ENCODE measurements around the gene HPDL. TPM values are rescaled to one million over a fixed set of nuclear protein-coding genes. Genes with fewer than 3 reads are reported as not detected.
A peak's percentile ranks its signal among the peaks of the same experiment; 100 is the strongest.

HPDL gene
- total RNA-seq, 6 experiments from 2014 or later = 0.36 to 0.80 (median 0.58) TPM

DNA sequence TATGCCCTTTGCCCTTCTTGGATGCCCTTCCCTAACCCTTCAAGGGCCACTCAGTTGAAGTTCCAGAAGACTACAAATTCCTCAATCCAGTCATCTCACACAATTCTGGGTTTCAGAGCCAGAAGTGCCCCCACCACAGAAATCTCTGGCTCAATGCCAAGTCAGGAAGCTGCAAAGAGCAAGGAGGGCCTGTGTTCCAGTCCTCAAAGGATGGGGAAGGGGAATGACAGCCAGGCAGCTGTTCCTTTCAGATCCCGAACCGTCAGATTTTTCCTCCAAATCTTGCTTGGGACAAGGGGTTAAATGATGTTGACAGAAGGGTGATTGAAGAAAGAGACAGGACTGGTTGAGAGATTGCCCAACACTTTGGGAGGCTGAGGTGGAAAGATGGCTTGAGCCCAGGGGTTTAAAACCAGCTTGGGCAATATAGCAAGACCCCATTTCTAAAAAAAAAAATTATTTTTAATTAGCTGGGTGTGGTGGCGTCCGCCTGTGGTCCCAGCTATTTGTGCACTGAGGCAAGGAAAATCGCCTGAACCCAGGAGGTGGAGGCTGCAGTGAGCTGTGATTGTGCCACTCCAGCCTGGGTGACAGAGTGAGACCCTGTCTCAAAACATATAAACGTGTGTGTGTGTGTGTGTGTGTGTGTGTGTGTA, 716 bp upstream of the HPDL start:
- 0 out of 2 replicates have a peak, but pooled peaks cover 2% of the 10 kb centered on the region for H3K27me3 Mint-ChIP-seq (ENCODE audit: insufficient read depth)
- no peaks in the 10 kb centered on the region for H3K36me3 Mint-ChIP-seq (ENCODE audit: low read depth)
- TF ChIP-seq, protein P1, sequence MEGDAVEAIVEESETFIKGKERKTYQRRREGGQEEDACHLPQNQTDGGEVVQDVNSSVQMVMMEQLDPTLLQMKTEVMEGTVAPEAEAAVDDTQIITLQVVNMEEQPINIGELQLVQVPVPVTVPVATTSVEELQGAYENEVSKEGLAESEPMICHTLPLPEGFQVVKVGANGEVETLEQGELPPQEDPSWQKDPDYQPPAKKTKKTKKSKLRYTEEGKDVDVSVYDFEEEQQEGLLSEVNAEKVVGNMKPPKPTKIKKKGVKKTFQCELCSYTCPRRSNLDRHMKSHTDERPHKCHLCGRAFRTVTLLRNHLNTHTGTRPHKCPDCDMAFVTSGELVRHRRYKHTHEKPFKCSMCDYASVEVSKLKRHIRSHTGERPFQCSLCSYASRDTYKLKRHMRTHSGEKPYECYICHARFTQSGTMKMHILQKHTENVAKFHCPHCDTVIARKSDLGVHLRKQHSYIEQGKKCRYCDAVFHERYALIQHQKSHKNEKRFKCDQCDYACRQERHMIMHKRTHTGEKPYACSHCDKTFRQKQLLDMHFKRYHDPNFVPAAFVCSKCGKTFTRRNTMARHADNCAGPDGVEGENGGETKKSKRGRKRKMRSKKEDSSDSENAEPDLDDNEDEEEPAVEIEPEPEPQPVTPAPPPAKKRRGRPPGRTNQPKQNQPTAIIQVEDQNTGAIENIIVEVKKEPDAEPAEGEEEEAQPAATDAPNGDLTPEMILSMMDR (IDR thresholded peaks at IDR 0.05) = no peak
- DNase-seq = no peak
- no peak overlapping the region for H3K27ac Mint-ChIP-seq
- no peaks in the 10 kb centered on the region for H3K9me3 Mint-ChIP-seq
- peaks cover 17% of the 10 kb centered on the region for H3K4me1 Mint-ChIP-seq (ENCODE audit: low read depth)
- H3K4me3 Mint-ChIP-seq = peak overlapping the region; percentile 84

DNA sequence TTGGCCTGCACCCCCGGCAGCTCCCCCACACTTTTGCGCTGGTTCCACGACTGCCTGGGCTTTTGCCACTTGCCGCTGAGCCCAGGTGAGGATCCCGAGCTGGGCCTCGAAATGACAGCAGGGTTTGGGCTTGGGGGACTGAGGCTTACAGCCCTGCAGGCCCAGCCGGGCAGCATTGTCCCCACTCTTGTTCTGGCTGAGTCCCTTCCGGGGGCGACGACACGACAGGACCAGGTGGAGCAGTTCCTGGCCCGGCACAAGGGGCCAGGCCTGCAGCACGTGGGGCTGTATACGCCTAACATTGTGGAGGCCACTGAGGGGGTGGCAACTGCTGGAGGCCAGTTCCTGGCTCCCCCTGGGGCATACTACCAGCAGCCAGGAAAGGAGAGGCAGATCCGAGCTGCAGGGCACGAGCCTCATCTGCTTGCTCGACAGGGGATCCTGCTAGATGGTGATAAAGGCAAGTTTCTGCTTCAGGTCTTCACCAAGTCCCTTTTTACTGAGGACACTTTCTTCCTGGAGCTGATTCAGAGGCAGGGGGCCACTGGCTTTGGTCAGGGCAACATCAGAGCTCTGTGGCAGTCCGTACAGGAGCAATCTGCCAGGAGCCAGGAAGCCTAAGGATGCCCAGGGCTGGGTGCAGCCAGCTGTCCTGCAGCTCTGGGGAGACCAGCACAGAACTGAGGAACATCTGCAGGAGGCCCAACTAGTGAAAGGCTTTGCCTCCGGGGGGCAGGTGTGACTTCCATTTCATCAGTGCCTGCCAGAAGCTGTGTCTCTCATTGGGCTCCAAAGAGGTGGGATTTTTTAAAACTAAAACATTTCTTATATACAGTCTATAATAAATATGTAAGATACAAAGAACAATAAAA, 1.2 kb downstream of the HPDL start:
- Mint-ChIP-seq H3K36me3 (ENCODE audit: low read depth) (no peaks in the 10 kb centered on the region), H3K9me3 (no peaks in the 10 kb centered on the region), H3K27me3 (ENCODE audit: insufficient read depth) (0 out of 2 replicates have a peak, but pooled peaks cover 2% of the 10 kb centered on the region), H3K4me1 (ENCODE audit: low read depth) (peaks cover 13% of the 10 kb centered on the region), H3K4me3 (no peak overlapping the region), H3K27ac (no peak overlapping the region)
- no peak for DNase-seq
- TF ChIP-seq, protein P1 (IDR thresholded peaks at IDR 0.05) = no peak

DNA sequence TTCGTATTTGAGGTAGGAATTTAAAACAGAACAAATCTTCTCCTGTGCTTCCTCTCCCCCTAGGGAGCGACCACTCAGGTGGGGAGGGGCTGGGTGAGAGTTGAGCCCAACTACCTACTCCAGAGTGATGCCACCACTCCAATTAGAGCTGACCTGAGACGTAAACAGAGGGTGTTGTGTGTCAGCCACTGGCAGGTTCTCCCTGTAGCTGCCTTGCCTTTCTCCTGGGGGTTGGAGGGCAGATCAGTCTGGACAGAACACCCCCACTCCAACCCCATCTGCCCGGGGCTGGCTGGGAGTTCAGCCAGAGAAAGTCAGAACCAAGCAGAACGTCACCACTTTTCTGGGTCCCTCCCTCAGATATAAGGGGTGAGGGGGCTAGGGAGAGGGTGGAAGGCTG, 2.0 kb downstream of the HPDL start:
- peaks cover 13% of the 10 kb centered on the region for H3K4me1 Mint-ChIP-seq (ENCODE audit: low read depth)
- H3K4me3 Mint-ChIP-seq = no peak overlapping the region
- H3K27ac Mint-ChIP-seq = no peak overlapping the region
- TF ChIP-seq, protein P1 (IDR thresholded peaks at IDR 0.05) = no peak
- no peaks in the 10 kb centered on the region for H3K36me3 Mint-ChIP-seq (ENCODE audit: low read depth)
- H3K27me3 Mint-ChIP-seq (ENCODE audit: insufficient read depth) = 0 out of 2 replicates have a peak, but pooled peaks cover 2% of the 10 kb centered on the region
- no peaks in the 10 kb centered on the region for H3K9me3 Mint-ChIP-seq
- no peak for DNase-seq

DNA sequence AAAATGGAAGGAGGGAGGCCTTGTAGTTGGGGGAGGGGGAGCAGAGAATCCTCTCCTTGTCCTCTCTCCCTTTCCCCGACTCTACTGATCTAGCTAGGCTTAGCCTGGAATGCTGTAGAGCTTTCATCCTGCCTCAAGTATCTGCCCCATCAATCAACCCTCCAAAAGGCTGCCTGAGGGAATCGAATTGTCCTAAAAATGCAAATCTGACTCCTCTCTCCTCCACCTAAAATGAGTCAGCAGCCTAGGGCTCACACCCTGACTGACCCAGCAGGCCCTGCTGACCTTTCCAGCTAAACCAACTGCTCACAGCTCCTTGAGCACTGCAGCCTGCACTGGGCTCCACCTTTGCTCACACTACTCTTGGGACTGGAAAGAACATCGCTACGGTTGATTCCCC, 2.8 kb downstream of the HPDL start:
- Mint-ChIP-seq H3K27ac (no peak overlapping the region), H3K9me3 (no peaks in the 10 kb centered on the region), H3K27me3 (ENCODE audit: insufficient read depth) (0 out of 2 replicates have a peak, but pooled peaks cover 2% of the 10 kb centered on the region), H3K4me1 (ENCODE audit: low read depth) (peaks cover 13% of the 10 kb centered on the region), H3K4me3 (no peak overlapping the region), H3K36me3 (ENCODE audit: low read depth) (no peaks in the 10 kb centered on the region)
- TF ChIP-seq, protein P1 (IDR thresholded peaks at IDR 0.05) = no peak
- no peak for DNase-seq

DNA sequence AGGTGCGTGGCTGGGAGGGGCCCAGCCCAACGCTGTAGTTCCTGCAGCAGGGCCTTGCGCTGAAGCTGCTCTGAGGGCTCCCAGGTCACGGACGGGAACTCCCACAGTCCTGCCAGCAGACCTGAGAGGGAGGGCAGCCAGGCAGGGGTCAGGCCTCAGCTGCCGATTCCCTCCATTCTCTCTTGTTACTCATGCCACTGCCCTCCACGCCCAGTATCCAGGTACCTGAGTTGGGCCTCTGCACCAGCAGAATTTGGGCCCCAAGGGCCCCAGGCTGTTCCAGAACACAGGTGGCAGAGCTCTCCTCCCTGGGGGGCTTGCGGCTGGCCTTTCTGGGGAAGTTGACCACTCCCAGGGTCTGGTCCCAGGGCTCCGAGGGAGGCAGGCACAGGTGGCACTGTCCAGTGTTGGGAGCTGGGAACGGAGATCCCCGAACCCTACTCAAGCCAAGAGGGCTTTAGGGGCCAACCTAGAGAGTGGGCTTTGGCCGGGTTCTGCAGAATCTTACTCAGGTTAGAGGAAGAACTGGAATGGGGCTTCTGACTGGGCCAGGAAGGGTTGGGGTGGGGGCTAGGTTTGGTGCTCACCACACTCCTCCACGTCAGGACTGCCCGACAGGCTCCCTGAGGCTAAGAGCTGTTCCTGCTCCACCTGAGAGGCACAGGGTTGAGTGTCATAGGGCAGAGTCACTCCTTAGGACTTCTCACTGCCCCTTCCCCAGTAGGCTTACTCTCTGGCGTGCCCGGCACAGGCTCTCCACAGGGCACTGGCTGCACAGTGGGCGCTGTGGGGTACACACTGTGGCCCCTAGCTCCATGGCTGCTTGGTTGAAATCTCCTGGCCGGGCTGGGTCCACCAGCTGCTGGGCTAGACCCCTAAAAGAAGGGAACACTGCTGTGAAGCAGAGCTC, 5.0 kb downstream of the HPDL start:
- TF ChIP-seq, protein P1 (IDR thresholded peaks at IDR 0.05) = no peak
- Mint-ChIP-seq H3K9me3 (no peaks in the 10 kb centered on the region), H3K27me3 (ENCODE audit: insufficient read depth) (no peaks in the 10 kb centered on the region), H3K4me1 (ENCODE audit: low read depth) (peaks cover 19% of the 10 kb centered on the region), H3K36me3 (ENCODE audit: low read depth) (no peaks in the 10 kb centered on the region), H3K27ac (no peak overlapping the region), H3K4me3 (no peak overlapping the region)
- DNase-seq = no peak

Measured in HFFc6 (cell line).